GM18868 (cell line): ENCODE results near the gene BNIP3.

ENCODE experiments used
- ATAC-seq: cut with Tn5 transposase; IDR thresholded peaks from one replicate; pipeline ENCODE4 v1.9.1; 2021; ENCODE audit warnings: mild to moderate bottlenecking, moderate library complexity; ENCODE audit not compliant: unreplicated experiment

The BNIP3 gene

DNA sequence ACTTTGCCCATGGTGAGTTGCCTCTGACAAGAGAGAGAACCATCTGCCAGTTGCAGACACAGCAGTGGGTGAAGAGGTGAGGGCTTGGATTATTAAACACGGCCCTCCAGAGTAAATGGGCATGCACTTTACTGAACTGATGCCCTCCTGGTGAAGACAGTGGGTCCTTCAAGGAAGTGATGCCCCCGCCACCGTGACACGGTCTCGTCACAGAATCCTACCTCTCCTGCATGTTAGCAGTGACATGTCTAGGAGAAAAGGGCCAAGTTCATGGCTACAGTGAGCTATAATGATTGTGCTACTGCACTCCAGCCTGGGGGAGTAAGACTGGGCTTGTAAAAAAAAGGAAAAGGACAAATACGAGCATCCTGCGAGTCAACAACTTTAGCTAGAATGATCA lies 2.4 kb downstream of the BNIP3 start:
- no peak for ATAC-seq

DNA sequence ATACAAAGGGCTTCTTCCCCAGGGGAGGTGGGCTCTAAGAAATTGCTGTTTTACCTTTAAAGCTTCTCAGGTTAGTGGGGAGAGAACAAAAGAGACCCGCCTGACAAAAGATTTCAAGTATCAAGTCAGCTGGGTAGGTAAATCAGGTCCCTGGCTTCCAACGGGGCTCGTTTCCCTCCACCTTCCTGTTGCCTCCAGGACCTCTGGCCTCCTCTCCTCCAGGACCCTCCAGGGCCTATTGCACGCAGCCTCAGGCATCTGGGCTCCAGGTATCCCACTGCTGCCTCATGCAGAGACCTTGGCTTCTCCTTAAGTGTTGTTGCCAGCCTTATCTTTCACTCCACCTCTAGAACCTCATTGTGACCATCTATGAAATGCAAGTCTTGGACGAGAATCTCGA lies 2.9 kb downstream of the BNIP3 start:
- no peak for ATAC-seq

DNA sequence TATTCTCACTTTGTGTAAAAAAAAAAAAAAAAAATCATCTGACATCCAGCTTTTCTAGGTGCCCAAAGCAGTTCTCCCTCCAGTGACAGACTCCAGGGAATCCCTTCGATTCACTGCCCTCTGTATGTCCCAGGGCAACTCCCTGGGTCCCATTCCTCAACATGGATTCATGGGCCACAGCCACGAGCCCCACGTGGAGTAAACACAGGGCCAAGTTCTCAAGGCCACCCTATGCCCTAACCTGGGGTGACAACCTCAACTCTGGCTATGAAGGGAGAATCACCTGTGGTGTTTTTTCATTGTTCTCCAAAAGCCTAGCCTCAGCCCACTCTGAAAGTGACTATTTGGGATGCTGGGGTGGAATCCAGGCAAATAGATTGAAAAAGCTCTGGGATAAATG lies 3.4 kb downstream of the BNIP3 start:
- ATAC-seq: no peak

DNA sequence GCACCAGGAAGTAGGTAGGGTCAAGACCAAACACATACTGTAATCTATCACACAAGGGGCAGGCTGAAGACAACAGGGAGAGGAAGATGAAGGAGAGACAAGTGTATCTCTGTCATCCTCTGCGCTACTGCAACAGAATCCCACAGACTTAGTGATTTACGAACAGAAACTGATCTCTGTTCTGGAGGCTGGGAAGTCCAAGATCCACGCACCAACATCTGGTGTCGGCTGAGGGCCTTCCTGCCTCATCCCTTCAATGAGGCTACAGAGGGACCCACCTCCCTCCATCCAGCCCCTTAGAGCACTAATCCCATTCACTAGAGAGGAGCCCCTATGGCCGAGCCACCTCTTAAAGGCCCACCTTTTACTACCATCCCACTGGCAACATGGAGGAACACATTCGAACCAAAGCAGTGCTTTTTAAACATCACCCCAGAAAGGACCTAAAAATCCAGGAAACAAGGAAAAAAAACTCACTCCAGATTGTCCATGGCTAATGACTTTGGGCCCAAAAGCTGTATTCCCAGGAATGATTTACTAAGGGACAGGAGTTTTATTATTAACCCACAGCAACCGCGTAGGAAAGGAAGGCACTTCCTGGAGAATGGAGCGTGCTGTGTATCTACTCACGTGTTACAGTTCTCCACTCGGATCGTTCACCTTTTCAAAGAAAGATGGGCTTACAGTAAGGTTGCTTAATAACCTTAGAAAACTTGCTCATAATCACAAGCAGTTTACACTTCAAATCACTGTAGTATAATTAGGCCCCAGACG lies 4.2 kb downstream of the BNIP3 start:
- no peak for ATAC-seq

DNA sequence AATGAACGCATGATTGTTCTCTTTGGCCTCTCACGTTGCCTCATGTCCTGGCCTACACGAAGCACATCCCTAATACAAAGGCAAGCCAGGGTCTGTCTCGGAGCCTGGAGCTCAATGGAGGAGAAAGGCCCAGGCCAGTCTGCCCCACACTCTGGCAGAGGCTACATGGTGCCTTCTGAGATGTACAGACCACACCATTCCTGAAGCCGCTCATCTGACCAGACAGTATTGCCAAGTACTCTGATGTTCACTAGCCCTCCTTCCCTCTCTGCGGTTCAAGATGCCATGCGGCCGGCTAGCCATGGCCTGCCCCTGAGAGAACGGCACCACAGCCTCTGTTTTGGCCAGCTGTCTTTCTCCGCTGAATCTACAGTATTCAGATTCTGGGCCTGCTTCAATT lies 5.9 kb downstream of the BNIP3 start:
- ATAC-seq: no peak

DNA sequence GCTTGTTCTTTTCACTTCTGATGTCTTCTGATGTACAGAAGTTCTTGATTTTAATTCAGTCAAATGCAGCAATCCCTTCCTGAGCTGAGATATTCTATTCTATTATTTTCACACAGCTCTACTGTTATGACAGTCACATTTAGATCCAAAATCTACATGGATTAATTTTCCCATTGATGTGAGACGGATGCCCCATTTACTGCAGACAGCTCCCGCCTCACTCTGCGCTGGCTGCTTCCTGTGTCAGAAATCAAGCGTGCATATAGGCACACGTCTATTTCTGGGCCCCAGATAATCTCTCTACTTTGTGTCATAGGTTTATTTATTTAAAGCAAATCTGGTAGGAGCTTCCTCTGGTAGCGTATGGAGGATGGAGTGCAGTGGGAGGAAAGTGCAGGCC lies 6.7 kb downstream of the BNIP3 start:
- ATAC-seq: no peak

DNA sequence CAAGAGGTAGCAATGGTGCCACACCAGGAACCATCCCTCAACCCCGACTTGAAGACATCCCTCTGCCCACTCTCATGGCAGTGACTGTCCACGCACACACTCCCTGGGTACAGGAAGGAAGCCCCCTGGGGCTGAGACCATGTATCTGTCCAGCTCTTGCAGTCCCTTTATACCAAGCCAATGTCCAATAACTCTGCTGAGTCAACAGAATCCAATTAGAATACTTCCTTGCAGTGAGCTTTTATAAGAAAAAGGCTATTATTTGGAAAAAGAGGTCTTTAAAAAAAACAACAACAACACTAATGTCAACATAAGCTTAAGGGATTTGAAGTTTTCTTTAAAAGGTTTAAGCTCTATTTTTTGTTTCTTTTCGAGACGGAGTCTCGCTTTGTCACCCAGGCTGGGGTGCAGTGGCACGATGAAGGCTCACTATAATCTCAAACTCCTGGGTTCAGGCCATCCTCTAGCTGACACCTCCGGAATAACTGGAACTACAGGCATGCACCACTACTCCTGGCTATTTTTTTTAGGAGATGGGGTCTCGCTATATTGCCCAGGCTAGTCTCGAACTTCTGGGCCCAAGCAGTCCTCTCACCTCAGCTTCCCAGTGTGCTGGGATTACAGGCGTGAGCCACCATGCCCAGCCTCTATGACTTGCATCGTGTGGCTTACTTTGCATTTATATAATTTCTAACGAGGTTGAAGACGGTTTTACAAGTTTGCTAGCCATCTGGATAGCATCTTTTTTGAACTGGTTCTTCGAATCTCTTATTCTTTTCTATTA lies 7.5 kb downstream of the BNIP3 start:
- no peak for ATAC-seq

DNA sequence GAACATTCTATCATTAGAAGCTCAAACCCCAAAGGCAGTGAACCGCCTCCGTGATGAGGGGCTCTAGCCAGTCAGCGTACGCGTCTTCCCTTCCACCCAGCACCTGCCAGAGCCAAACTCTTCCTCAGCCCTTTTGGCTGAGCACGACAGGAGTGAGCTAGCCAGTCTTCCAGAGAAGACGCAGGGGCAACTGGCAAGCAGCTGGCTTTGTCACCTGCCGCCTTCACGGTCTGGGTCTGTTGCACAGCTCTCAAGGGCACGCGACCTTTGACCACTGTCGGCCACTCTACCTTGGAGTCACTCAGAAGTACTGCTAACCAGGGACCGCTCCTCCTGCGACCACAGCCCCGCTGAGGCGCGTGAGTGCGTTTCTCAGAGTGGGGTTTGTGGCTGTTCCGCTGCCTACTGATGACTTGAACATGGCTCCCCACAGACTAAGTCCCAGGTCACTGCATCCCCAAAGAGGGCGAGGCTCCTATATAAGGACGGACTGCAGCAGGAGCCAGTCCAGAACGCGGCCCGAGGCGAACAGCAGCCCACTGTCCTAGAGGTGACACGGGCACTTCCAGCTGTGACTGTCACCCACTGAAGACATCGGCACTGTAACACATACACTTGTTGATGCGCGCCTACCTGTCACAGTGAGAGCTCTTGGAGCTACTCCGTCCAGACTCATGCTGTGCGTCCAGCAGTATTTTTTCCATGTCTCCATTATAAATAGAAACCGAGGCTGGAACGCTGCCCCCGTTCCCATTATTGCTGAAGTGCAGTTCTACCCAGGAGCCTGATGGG lies 8.4 kb downstream of the BNIP3 start:
- ATAC-seq: no peak

DNA sequence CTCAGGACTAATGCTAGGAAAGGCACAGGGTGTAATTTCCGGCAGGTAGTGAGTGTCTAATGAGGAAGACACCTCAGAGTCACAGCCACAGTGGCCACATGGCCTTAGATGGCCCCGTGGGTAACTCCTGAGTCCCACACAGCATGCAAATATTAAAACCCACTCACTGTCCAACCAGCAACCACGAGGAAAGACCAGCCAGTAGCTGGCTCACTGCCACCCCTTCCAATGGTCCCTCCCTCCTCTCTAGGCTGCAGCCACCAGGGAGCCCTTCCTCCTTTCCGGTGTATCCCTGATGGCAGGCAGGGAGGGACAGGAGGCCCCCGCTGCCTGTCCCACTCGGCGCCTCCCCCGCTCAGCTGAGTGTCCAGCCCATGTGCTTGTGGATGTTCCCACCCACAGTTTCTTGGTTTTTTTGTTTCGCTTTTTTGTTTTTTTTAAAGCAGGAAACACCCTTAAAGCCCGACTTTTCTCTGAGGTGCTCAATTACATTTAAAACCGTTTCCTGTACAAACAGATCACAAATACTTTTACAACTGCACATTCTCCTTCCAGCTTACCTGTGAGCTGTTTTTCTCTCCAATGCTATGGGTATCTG lies 9.2 kb downstream of the BNIP3 start:
- ATAC-seq: no peak

DNA sequence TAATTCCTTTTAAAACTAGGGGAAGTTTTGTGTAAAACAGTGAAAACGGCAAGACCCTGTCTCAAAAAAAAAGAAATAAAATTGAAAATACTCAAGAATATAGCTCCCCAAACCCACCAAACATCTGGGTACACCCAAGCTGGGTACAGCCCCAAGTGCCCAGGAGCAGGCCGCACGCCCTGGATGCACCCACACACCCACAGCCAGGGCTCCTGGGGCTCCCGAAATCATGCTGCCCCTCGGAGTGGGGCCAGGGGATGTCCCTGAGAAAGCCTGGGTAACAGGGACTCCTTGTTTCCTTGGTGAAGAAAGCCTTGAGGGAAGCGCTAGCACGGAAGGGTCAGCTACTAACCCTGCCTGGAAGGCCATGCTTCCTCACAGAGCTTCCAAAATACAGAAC lies 10.1 kb downstream of the BNIP3 start:
- ATAC-seq: no peak

DNA sequence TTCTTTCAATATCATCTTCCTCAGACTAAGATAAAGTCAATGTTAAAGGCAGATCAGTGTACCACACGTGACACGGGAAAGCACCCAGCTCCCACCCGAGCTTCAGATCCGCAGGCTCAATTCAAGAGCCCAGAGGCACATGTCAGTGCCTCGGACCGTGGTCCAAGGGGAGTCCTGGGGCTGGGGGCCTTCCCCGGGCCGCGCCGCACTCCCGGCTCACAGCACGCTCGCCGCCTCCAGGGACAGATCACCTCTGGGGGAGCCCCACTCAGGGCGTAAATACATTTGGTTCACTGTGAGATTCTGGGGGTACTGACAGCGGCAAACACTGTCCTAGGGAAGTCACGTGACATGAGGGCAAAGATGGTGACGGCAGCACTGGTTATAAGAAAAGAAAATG lies 10.8 kb downstream of the BNIP3 start:
- ATAC-seq: no peak

DNA sequence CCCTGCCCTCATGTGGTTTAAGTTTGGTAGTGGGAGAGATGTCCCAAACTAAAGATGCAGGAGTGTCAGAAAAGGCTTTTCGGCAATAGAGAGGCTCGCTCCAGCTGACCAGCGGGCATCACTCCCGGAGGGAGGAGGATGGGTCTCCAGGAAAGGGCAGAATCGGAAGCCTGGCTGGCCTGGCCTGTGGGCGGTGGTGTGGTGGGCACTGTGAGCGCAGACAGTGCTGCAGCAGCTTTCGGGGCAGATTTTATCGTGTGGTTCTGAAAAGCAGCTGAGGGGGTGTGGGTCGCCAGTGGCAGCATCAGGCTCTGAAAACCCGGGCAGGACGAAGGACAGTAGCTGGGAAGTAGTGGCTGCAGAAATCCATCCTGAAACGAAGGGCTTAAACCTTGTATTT lies 12.8 kb downstream of the BNIP3 start:
- no peak for ATAC-seq

DNA sequence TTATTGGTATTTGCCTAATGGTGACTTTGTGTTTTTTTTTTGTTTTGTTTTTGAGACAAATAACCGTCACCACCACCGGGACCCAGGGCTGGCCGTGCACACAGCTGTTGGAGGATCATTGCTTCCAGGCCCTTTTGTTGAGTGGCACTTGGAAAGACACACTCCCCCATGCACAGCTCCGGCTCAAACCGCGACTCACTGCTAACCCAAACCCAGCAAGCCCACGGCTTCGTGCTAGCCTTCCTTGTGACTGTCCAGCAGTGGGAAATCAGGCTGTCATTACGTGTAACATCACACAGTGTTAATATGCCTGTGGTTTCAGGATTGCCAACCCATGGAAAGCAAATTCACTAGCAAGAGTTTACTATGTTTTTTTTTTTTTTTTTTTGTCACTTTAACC lies 17.4 kb downstream of the BNIP3 start:
- no peak for ATAC-seq

DNA sequence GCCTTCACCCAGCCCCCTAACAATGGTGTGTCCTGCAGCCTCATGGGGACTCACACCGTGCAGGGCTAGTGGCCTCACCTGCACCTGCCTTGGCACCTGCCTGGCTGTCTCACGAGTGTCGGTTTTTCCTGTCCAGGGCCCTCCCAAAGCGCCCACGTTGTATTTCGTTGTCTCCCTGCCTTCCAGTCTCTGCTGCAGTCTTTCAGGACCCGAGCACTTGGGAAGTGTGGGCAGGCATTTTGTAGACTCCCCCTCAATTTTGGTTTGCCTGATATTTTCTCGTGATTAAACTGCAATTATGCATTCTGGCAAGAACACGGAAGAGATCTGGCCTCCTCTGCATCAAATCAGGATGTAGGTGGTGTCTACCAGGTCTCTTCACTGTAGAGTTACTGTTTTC lies 17.9 kb downstream of the BNIP3 start:
- no peak for ATAC-seq

DNA sequence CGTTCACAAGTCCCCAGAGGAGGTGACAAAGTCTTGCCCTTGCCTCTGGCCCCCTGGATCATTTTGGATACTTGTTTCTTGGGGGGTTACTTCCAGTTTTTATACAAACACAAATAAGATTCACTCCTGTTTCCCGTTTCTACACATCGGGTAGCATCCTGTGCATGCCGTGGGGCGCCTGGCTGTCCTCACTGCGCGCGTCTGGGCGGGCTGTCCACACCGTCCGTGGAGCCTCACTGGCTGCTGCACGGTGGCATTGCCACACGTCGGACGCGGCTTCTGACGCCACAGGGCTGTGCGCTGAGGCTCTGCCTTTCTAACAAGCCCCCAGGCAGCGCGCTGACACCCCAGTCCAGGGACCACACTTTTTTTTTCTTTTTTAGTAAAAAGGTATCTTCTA lies 18.4 kb downstream of the BNIP3 start:
- ATAC-seq: no peak

DNA sequence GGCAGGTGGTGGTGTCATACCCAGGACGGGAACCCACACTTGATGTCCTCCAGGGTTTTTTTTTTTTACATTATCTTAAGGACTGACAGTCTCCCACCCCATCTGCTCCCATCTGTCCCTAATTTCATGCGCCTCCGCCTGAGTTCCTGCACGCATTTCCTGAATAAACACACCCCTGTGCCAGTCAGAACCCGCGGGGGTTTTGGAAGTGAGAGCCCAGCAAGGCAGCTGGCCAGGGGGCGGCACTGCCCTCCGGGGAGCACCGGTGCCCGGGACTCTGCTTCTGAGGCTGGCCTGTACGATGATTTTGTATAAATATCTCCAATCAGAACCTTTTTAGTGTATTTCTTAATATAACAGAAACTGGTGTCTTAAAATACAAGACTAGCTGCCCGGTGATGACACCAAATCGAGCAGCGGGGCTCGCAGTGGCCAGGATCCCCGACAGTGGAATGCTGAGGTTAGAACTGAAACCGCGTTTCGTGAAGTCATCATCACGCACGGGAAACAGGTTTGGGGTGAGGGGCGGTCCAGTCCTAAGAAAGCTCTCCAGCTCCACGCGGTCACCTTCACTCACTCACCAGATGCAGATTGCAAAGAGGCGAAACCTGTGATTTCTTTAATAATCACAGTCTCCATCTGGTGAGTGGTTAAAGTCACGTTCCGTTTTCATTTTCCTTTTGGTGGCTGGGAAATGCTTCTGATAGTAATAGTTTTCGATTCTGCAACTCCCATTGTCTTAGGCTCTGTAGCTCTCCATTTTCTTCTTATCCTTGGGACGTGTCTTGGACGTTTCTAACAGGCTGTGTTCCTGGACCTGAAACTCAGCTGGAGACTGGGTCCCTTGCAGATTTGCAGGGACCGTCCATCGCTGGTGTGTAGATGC lies 19.7 kb downstream of the BNIP3 start:
- ATAC-seq: no peak

DNA sequence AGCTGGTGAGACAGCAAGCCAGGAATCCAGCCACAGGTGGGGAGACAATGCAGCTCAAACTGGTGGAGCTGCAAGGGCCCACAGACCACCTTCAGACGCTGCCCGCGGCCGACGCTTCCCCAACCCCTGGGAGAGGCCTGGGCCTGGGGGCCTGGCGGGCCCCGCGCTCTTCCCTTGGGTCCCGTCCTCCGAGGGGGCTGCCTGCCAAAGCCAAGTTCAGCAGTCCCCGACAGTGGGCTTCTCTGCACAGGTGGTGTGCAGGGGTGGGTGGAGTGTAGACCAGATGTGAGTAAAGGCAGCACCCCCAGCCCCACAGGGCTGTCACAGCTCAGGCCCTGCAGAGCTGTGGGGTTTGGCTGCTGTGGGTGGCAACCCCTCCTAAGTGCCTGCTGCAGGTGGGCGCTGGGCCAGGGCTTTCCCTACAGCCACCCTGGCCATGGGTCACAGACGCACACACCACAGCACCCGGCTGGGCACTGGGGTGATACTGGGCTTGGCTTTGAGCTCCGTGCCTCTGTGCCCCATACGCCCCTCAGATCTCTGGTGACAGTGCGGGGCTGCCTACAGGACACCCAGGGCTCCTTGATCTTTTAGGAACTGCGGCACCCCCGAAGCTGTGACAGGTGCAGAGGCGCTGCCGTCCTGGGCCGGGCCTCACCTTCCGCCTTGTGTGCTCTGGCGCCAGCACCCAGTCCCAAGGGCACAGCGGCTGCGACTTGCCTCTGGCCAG lies 20.5 kb downstream of the BNIP3 start:
- no peak for ATAC-seq

DNA sequence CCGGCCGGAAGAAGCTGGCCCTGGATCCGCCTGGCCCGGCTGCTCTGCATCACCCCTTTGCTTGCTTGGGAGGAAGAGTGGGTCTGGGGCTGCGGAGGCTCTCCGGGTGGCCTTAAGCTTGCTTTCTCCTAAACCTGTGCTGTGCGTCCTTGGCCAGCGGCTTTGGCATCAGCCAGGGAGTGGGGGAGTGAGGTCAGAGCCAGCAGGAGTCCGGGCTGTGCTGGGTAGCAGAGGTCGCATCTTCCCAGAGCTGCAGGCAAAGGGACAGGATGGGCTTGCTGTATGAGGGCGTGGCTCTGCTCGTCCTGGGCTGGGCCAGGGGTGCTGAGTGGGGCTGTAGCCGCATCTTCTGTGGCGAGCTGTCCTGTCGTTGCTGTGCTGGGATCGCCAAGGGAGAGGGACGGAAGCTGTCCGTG lies 21.1 kb downstream of the BNIP3 start:
- ATAC-seq: no peak

DNA sequence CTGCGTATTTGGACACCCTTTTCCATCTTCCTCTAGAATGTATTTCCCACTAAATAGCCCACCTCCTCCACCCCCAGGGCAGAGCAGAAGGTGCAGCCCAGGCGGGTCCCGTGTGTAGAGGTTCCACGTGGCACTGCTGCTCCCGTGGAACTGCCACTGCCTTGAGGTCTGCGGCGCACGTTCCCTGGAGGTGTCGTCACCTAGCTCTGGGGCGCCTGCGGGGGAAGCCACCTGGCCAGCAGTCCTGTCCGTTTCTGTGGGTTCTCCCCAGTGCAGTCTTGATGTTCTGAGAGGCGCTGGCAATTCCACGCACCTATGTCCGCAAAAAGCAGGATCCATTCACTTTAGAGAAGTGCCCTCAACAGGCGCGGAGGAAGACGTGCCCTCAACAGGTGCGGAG lies 21.9 kb downstream of the BNIP3 start:
- ATAC-seq: no peak
